Measurements from ENCODE around the gene MGST2. TPM values are rescaled to one million over a fixed set of nuclear protein-coding genes. Genes with fewer than 3 reads are reported as not detected.

MGST2 gene
- total and polyA plus RNA-seq, 10 of the 15 experiments (the other 5 are each of a cell fraction or from before 2014, with no cell fraction given), result 19.0 to 50.1 (median 30.6) TPM

- TF ChIP-seq, protein P1, sequence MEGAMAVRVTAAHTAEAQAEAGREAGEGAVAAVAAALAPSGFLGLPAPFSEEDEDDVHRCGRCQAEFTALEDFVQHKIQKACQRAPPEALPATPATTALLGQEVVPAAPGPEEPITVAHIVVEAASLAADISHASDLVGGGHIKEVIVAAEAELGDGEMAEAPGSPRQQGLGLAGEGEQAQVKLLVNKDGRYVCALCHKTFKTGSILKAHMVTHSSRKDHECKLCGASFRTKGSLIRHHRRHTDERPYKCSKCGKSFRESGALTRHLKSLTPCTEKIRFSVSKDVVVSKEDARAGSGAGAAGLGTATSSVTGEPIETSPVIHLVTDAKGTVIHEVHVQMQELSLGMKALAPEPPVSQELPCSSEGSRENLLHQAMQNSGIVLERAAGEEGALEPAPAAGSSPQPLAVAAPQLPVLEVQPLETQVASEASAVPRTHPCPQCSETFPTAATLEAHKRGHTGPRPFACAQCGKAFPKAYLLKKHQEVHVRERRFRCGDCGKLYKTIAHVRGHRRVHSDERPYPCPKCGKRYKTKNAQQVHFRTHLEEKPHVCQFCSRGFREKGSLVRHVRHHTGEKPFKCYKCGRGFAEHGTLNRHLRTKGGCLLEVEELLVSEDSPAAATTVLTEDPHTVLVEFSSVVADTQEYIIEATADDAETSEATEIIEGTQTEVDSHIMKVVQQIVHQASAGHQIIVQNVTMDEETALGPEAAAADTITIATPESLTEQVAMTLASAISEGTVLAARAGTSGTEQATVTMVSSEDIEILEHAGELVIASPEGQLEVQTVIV (IDR thresholded peaks at IDR 0.05; ENCODE audit: borderline replicate concordance, partially characterized antibody), result no peak
- TF ChIP-seq FOXK2 (IDR thresholded peaks at IDR 0.05) (no peak), BCL11A (IDR thresholded peaks at IDR 0.05; ENCODE audit: low read depth, low read length) (no peak), SMARCA5 (IDR thresholded peaks at IDR 0.05) (no peak)
Observed at GRCh38 chr4:139675651-139676050, 10.0 kb downstream of the MGST2 start (continued).

GRCh38 chr4:139676365-139676764, 10.7 kb downstream of the MGST2 start:
- no peaks in the 10 kb centered on the region for H3K27me3 ChIP-seq (replicated peaks in 1 of 2; ENCODE audit: control insufficient read depth in 2 of 2, insufficient read depth in 2 of 2, low read length in 1 of 2)
- H3K36me3 ChIP-seq (ENCODE audit: control insufficient read depth in 2 of 2, insufficient read depth in 2 of 2, low read length in 1 of 2), result peaks cover 0 to 11% of the 10 kb centered on the region in 2 experiments; a peak in 3 of 4 replicates
- in situ Hi-C loops (cut with MboI) (no loop called here), intact Hi-C loops (cut with micrococcal nuclease; ENCODE audit: unreplicated experiment) (no loop called here)
- 95% methylated on average over 2 of the region's 2 CpGs for WGBS (ENCODE audit: insufficient coverage, insufficient replicate concordance, low lambda C conversion rate, missing lambda C conversion rate)
- no peaks in the 10 kb centered on the region; the same call in 2 of the 3 replicates for H3K9me3 ChIP-seq (replicated peaks; ENCODE audit: control insufficient read depth, insufficient read depth, low read length)
- H4K20me1 ChIP-seq (ENCODE audit: control insufficient read depth, insufficient read depth), result no peaks in the 10 kb centered on the region
- no peak overlapping the region for H2AFZ ChIP-seq (ENCODE audit: control insufficient read depth, low read depth, low read length)
- H3K27ac ChIP-seq (ENCODE audit: control insufficient read depth, insufficient read depth), result no peak overlapping the region
- ChIA-PET POLR2A (no interaction called here), SMC1A (ENCODE audit: uncharacterized antibody, unreplicated experiment) (no interaction called here), RAD21 (ENCODE audit: unreplicated experiment) (no interaction called here), CTCF (interaction anchor here (1.1 kb wide), 1 partner anchor 53 kb away, joined by 3 read pairs; no protein-coding TSS in a partner anchor)
- no peaks in the 10 kb centered on the region for H3K79me2 ChIP-seq (ENCODE audit: control insufficient read depth, insufficient read depth, low read length)
- H3K4me2 ChIP-seq (ENCODE audit: control insufficient read depth, insufficient read depth), result no peak overlapping the region
- peaks cover 4% of the 10 kb centered on the region; the same call in 1 of the 2 replicates for H3K4me1 ChIP-seq (ENCODE audit: control insufficient read depth, insufficient read depth, low read length)
- no TSS peak for BruUV-seq (replicated peaks)
- no peak overlapping the region for H3K9ac ChIP-seq (ENCODE audit: control insufficient read depth, insufficient read depth, low read length)
- no peak for ATAC-seq
- no peak for DNase-seq (ENCODE audit: low read depth, low spot score)
- no peak overlapping the region for H3K4me3 ChIP-seq
- no peak for FAIRE-seq
- TF ChIP-seq, protein P2, sequence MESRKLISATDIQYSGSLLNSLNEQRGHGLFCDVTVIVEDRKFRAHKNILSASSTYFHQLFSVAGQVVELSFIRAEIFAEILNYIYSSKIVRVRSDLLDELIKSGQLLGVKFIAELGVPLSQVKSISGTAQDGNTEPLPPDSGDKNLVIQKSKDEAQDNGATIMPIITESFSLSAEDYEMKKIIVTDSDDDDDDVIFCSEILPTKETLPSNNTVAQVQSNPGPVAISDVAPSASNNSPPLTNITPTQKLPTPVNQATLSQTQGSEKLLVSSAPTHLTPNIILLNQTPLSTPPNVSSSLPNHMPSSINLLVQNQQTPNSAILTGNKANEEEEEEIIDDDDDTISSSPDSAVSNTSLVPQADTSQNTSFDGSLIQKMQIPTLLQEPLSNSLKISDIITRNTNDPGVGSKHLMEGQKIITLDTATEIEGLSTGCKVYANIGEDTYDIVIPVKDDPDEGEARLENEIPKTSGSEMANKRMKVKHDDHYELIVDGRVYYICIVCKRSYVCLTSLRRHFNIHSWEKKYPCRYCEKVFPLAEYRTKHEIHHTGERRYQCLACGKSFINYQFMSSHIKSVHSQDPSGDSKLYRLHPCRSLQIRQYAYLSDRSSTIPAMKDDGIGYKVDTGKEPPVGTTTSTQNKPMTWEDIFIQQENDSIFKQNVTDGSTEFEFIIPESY (IDR thresholded peaks at IDR 0.05), result no peak
- TF ChIP-seq ZZZ3 (IDR thresholded peaks at IDR 0.05; ENCODE audit: control insufficient read depth, insufficient read length, low read depth) (no peak), PKNOX1 (IDR thresholded peaks at IDR 0.05) (no peak), FOS (IDR thresholded peaks at IDR 0.05; ENCODE audit: borderline replicate concordance, extremely low read depth, insufficient read length) (no peak), NFYB (IDR thresholded peaks at IDR 0.05; ENCODE audit: insufficient read depth, low read depth, low read length) (no peak), DPF2 (IDR thresholded peaks at IDR 0.05) (no peak), JUND (IDR thresholded peaks at IDR 0.05; ENCODE audit: low read depth, low read length) (no peak)
- TF ChIP-seq, protein P3, sequence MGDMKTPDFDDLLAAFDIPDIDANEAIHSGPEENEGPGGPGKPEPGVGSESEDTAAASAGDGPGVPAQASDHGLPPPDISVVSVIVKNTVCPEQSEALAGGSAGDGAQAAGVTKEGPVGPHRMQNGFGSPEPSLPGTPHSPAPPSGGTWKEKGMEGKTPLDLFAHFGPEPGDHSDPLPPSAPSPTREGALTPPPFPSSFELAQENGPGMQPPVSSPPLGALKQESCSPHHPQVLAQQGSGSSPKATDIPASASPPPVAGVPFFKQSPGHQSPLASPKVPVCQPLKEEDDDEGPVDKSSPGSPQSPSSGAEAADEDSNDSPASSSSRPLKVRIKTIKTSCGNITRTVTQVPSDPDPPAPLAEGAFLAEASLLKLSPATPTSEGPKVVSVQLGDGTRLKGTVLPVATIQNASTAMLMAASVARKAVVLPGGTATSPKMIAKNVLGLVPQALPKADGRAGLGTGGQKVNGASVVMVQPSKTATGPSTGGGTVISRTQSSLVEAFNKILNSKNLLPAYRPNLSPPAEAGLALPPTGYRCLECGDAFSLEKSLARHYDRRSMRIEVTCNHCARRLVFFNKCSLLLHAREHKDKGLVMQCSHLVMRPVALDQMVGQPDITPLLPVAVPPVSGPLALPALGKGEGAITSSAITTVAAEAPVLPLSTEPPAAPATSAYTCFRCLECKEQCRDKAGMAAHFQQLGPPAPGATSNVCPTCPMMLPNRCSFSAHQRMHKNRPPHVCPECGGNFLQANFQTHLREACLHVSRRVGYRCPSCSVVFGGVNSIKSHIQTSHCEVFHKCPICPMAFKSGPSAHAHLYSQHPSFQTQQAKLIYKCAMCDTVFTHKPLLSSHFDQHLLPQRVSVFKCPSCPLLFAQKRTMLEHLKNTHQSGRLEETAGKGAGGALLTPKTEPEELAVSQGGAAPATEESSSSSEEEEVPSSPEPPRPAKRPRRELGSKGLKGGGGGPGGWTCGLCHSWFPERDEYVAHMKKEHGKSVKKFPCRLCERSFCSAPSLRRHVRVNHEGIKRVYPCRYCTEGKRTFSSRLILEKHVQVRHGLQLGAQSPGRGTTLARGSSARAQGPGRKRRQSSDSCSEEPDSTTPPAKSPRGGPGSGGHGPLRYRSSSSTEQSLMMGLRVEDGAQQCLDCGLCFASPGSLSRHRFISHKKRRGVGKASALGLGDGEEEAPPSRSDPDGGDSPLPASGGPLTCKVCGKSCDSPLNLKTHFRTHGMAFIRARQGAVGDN (IDR thresholded peaks at IDR 0.05), result no peak
